AML-193 (cell line): ENCODE data around the gene SERPINA4.
"Not testable (repeated sequence)": the region's sequence is repeated elsewhere in the genome, so short reads cannot be mapped to it uniquely, and the experiment has no call there.

Source experiments
- DNase-seq, 2 experiments: peaks; one replicate each; lab custom pipeline; 2025; lab: John Stamatoyannopoulos, UW

Gene SERPINA4

GRCh38 chr14:94569381-94570001, 8.2 kb downstream of the SERPINA4 start:
- DNase-seq: no peak

- DNase-seq: no peak
Observed at GRCh38 chr14:94570002-94570400, 8.8 kb downstream of the SERPINA4 start.

GRCh38 chr14:94570440-94570839, 9.2 kb downstream of the SERPINA4 start:
- DNase-seq: no peak

- no peak for DNase-seq
Observed at GRCh38 chr14:94571395-94571794, 10.2 kb downstream of the SERPINA4 start.

GRCh38 chr14:94571950-94572349, 10.7 kb downstream of the SERPINA4 start:
- no peak for DNase-seq

- DNase-seq: no peak
Observed at GRCh38 chr14:94572637-94573303, 11.5 kb downstream of the SERPINA4 start.

- no peak for DNase-seq
Observed at GRCh38 chr14:94573475-94574277, 12.4 kb downstream of the SERPINA4 start.

GRCh38 chr14:94574336-94574735, 13.1 kb downstream of the SERPINA4 start:
- no peak for DNase-seq

GRCh38 chr14:94575730-94576585, 14.7 kb downstream of the SERPINA4 start:
- no peak for DNase-seq

GRCh38 chr14:94577472-94577871, 16.2 kb downstream of the SERPINA4 start:
- DNase-seq: not testable (repeated sequence)

GRCh38 chr14:94578712-94579111, 17.5 kb downstream of the SERPINA4 start:
- no peak for DNase-seq

GRCh38 chr14:94581127-94581999, 20.1 kb downstream of the SERPINA4 start, which contains the start of gene SERPINA5:
Gene SERPINA5, plus strand, starts transcription at chr14:94581426. Its CDS starts 5,937 bp downstream, at chr14:94587363.
- no peak for DNase-seq

GRCh38 chr14:94582199-94582750, 21.0 kb downstream of the SERPINA4 start:
- DNase-seq: no peak

- DNase-seq: no peak
Observed at GRCh38 chr14:94582851-94583250, 21.6 kb downstream of the SERPINA4 start.

- DNase-seq: no peak
Observed at GRCh38 chr14:94583557-94583956, 22.3 kb downstream of the SERPINA4 start.

- DNase-seq: no peak
Observed at GRCh38 chr14:94584591-94585280, 23.5 kb downstream of the SERPINA4 start.

- DNase-seq: no peak
Observed at GRCh38 chr14:94586635-94587034, 25.4 kb downstream of the SERPINA4 start.

- no peak for DNase-seq
Observed at GRCh38 chr14:94588311-94588710, 27.1 kb downstream of the SERPINA4 start.

GRCh38 chr14:94591073-94591472, 29.8 kb downstream of the SERPINA4 start:
- no peak for DNase-seq

- DNase-seq: no peak
Observed at GRCh38 chr14:94591871-94592270, 30.6 kb downstream of the SERPINA4 start.
